HepG2 (cell line): Measurements from ENCODE around the gene CCNB2. TPM values are rescaled to one million over a fixed set of nuclear protein-coding genes. Genes with fewer than 3 reads are reported as not detected.

ENCODE experiments used
- CCAR2 ChIP-seq: fragments of 200-400 bp; formaldehyde crosslinking; optimal IDR thresholded peaks from 2 replicates; pipeline ENCODE3; 2018; ENCODE audit warnings: low read depth, mild to moderate bottlenecking, low read length, moderate library complexity
- CREBL2 ChIP-seq: sonication (generic); formaldehyde crosslinking; IDR thresholded peaks from 2 replicates; pipeline ENCODE4 v1.8.1; 2023; ENCODE audit warnings: missing genetic modification reagents, mild to moderate bottlenecking, borderline replicate concordance
- GABPA ChIP-seq, 2 experiments: IDR thresholded peaks; 2 replicates each; pipeline ENCODE4 v1.6.1; 2011 to 2016; ENCODE audit warnings: low read depth in 2 of 2, low read length in 1 of 2, missing biosample characterization in 1 of 2, missing genetic modification characterization in 1 of 2
- HNRNPK ChIP-seq: fragments of 200-400 bp; formaldehyde crosslinking; IDR thresholded peaks from 2 replicates; pipeline ENCODE4 v1.6.1; 2018; ENCODE audit warnings: low read length, low read depth, moderate library complexity, mild to moderate bottlenecking; ENCODE audit not compliant: poor library complexity, severe bottlenecking
- KDM4B ChIP-seq: sonication (generic); formaldehyde crosslinking; IDR thresholded peaks from 2 replicates; pipeline ENCODE4 v1.4.0; 2020; ENCODE audit warnings: missing genetic modification reagents
- PITX1 ChIP-seq: sonication (generic); formaldehyde crosslinking; IDR thresholded peaks from 2 replicates; pipeline ENCODE4 v1.5.1; 2020; ENCODE audit warnings: mild to moderate bottlenecking, missing genetic modification reagents
- SAP130 ChIP-seq: IDR thresholded peaks from 2 replicates; pipeline ENCODE4 v1.6.1; 2016; ENCODE audit warnings: low read depth
- STAT5B ChIP-seq: sonication (generic); formaldehyde crosslinking; IDR thresholded peaks from 2 replicates; pipeline ENCODE4 v1.4.0; 2020; ENCODE audit warnings: missing genetic modification reagents
- TFDP1 ChIP-seq: IDR thresholded peaks from 2 replicates; pipeline ENCODE4 v1.6.1; 2016; ENCODE audit warnings: missing compliant biosample characterization, missing genetic modification reagents, borderline replicate concordance
- THRA ChIP-seq: sonication (generic); formaldehyde crosslinking; IDR thresholded peaks from 2 replicates; pipeline ENCODE4 v1.4.0; 2020; ENCODE audit warnings: missing genetic modification reagents, borderline replicate concordance
- ZBTB37 ChIP-seq: sonication (generic); formaldehyde crosslinking; IDR thresholded peaks from 2 replicates; pipeline ENCODE4 v1.4.0; 2020; ENCODE audit warnings: mild to moderate bottlenecking, missing genetic modification reagents
- ZNF142 ChIP-seq: sonication (generic); formaldehyde crosslinking; IDR thresholded peaks from 2 replicates; pipeline ENCODE4 v1.4.0; 2020; ENCODE audit warnings: missing genetic modification reagents
- ZNF180 ChIP-seq: sonication (generic); formaldehyde crosslinking; IDR thresholded peaks from 2 replicates; pipeline ENCODE4 v1.4.0; 2020; ENCODE audit warnings: low read depth, missing genetic modification reagents, borderline replicate concordance
- ZNF460 ChIP-seq: sonication (generic); formaldehyde crosslinking; IDR thresholded peaks from 2 replicates; pipeline ENCODE4 v1.5.1; 2020; ENCODE audit warnings: missing genetic modification reagents, mild to moderate bottlenecking, borderline replicate concordance
- ZNF598 ChIP-seq: sonication (generic); formaldehyde crosslinking; IDR thresholded peaks from 2 replicates; pipeline ENCODE4 v1.5.1; 2020; ENCODE audit warnings: mild to moderate bottlenecking, missing genetic modification reagents, borderline replicate concordance
- ZNF776 ChIP-seq: sonication (generic); formaldehyde crosslinking; IDR thresholded peaks from 2 replicates; pipeline ENCODE4 v1.4.0; 2020; ENCODE audit warnings: mild to moderate bottlenecking, missing genetic modification reagents
- ZNF883 ChIP-seq: sonication (generic); formaldehyde crosslinking; IDR thresholded peaks from 2 replicates; pipeline ENCODE4 v1.5.1; 2020; ENCODE audit warnings: mild to moderate bottlenecking, missing genetic modification reagents; ENCODE audit errors: not compliant biosample characterization
- polyA plus RNA-seq, 8 experiments: library from polyadenylated mRNA; depleted of rRNA in 3 of 8; stranded (reverse) in 7 of 8; unstranded in 1 of 8; fragments of >200 nt; fragmentation: Illumina TruSeq in 4 of 8; extraction: Trizol in 4 of 8; gene quantifications; 2 replicates each; pipeline versions ENCODE4 v1.2.1 to v1.2.3, GENCODE V29; 2011 to 2016; ENCODE audit warnings: low read depth in 4 of 8, missing spikeins in 1 of 8, mixed read lengths in 1 of 8; ENCODE audit not compliant: insufficient read depth in 1 of 8
- total RNA-seq, 5 experiments: library from RNA; depleted of rRNA; stranded (reverse); fragments of >200 nt; fragmentation: Illumina TruSeq; extraction: Trizol; gene quantifications; 2 replicates each; pipeline ENCODE4 v1.2.3, GENCODE V29; 2016; ENCODE audit warnings: low read depth in 1 of 5

Gene CCNB2
- total and polyA plus RNA-seq, 2 of the 13 experiments (the other 11 are each of a cell fraction or from before 2014, with no cell fraction given), result 43.5 to 80.9 TPM

- TF ChIP-seq ZNF142 (no peak; the same call in 1 of the 2 replicates), THRA (CRISPR knock-in tag) (no peak), STAT5B (CRISPR knock-in tag) (0 out of 2 replicates have a peak, but pooled peaks have one; percentile 77), TFDP1 (CRISPR knock-in tag) (peak; percentile 88), ZBTB37 (CRISPR knock-in tag) (no peak), ZNF598 (0 out of 2 replicates have a peak, but pooled peaks have one; percentile 63), PITX1 (peak; percentile 70; the same call in 1 of the 2 replicates), HNRNPK (peak; percentile 14), CREBL2 (no peak), ZNF883 (peak; percentile 65), ZNF460 (no peak), GABPA (IDR thresholded peaks at IDR 0.05; ENCODE audit: low read depth, low read length) (no peak), GABPA (CRISPR knock-in tag; IDR thresholded peaks at IDR 0.05; ENCODE audit: low read depth) (peak; percentile 13; the same call in 1 of the 2 replicates), ZNF776 (CRISPR knock-in tag) (0 out of 2 replicates have a peak, but pooled peaks have one; percentile 55), KDM4B (CRISPR knock-in tag) (peak; percentile 50; the same call in 1 of the 2 replicates), SAP130 (CRISPR knock-in tag) (peak; percentile 100), ZNF180 (CRISPR knock-in tag) (0 out of 2 replicates have a peak, but pooled peaks have one; percentile 82), CCAR2 (no peak)
Observed at GRCh38 chr15:59104912-59105732, at the start of gene CCNB2 (continued).
